Skeletal muscle satellite cell (primary cell): ENCODE data around the gene RHOT2.

ENCODE experiments used
- H3K27me3 ChIP-seq: 2 replicates; pipeline ENCODE4 v1.7.0; 2013; ENCODE audit warnings: low read length; ENCODE audit not compliant: control insufficient read depth, insufficient read depth
- H3K36me3 ChIP-seq: 2 replicates; pipeline ENCODE4 v1.7.0; 2013; ENCODE audit warnings: mild to moderate bottlenecking, control low read depth, low read length; ENCODE audit not compliant: insufficient read depth
- H3K4me1 ChIP-seq: 2 replicates; pipeline ENCODE4 v1.7.0; 2013; ENCODE audit warnings: low read length; ENCODE audit not compliant: control insufficient read depth, insufficient read depth
- H3K4me2 ChIP-seq: 2 replicates; pipeline ENCODE4 v1.7.0; 2013; ENCODE audit warnings: mild to moderate bottlenecking, low read length
- H3K4me3 ChIP-seq: 2 replicates; pipeline ENCODE4 v1.7.0; 2013; ENCODE audit warnings: low read length
- H3K9ac ChIP-seq: 2 replicates; pipeline ENCODE4 v1.7.0; 2013; ENCODE audit warnings: mild to moderate bottlenecking, low read depth, low read length, moderate library complexity
- H3K9me3 ChIP-seq: replicated peaks from 2 replicates; pipeline ENCODE4 v1.7.0; 2013; ENCODE audit warnings: mild to moderate bottlenecking, control low read depth, low read length

RHOT2 gene

DNA sequence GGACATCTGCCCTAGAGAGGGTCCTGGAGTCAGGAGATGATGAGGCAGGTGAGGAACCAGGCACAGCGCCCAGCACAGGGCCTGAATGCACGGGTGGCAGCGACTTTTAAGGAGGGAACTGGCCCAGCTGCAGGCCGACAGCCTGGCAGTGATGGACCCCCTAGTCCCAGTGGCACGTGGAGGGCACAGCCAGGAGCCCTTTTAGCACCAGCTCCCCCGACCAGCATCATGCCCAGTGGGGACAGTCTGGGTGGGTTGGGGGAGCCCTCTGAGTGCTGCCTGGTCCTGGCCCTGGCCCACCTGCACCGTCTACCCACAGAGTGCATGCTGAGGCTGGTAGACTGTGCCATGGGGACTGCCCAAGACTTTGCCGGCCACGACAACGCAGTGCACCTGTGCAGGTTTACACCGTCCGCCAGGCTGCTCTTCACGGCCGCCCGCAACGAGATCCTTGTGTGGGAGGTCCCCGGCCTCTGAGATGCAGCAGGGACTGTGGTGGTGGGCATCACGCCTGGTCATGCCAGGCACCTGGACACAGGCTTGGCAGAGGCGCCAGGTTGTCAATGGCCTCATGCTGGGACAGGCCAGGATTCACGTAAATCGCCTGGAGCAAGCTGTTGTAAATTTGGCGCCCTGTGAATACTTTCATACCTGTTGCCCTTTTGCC lies 686 bp upstream of the RHOT2 start:
- Histone ChIP-seq H3K4me3 (peak overlapping the region; percentile 95), H3K9ac (peak overlapping the region; percentile 97), H3K36me3 (peaks cover 25% of the 10 kb centered on the region)

DNA sequence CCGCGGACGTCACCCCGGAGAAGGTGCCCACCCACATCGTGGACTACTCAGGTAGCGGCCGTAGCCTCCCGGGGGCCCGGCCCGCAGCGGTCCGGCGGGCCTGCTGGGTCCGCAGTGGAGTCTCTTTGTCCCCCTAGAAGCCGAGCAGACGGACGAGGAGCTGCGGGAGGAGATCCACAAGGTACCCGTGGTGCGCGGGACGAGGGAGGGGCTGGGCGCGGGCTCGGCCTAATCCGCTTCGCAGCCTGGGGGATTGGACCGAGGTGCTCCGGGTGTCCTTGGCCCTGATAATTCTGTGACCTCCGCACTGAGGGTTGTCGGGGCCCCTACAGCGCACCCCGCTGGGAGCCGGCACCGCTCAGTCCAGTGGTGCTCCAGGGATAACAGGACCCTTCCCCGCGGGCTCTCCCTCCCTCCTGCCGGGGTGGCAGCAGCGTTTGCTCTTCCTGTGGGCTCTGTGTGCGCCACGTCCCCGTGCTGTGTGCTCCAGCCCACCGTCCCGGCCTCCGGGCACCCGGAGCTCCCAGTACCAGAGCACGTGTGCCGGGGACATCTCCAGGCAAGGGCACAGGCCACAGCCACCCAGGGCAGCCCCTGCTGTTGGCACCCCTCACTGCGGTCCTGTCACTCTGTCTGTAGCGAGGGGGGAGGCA lies 713 bp downstream of the RHOT2 start:
- no peaks in the 10 kb centered on the region for H3K27me3 ChIP-seq
- H3K9me3 ChIP-seq, result no peaks in the 10 kb centered on the region
- H3K4me2 ChIP-seq, result peak overlapping the region; percentile 98
- peaks cover 11% of the 10 kb centered on the region for H3K4me1 ChIP-seq
- peaks cover 37% of the 10 kb centered on the region for H3K36me3 ChIP-seq
- H3K9ac ChIP-seq, result peak overlapping the region; percentile 97
- peak overlapping the region; percentile 95 for H3K4me3 ChIP-seq

More for the DNA sequence above, 686 bp upstream of the RHOT2 start:
- Histone ChIP-seq H3K9me3 (no peaks in the 10 kb centered on the region), H3K4me1 (peaks cover 11% of the 10 kb centered on the region), H3K4me2 (peak overlapping the region; percentile 40), H3K27me3 (no peaks in the 10 kb centered on the region)

DNA sequence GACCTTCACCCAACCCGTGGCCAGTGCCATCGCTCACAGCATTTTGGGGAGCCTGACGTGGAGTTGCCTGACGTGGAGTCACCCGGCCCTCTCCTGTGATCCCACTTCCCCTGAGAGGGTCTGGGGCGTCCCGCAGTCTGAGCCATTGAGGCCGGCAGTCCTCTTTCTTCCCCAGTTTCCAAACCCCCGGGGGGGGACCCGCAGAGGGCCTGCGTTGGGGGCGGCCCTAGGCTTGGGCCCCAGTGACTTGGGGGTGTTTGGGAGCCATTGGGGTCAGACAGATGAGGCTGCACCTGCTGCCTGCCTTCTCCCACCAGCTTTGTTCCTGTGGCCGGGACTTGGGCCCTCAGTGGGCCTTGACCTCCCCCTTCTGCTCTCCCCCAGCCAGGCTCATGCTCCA lies 1.7 kb downstream of the RHOT2 start:
- Histone ChIP-seq H3K4me3 (peak overlapping the region; percentile 95), H3K9me3 (no peaks in the 10 kb centered on the region), H3K4me1 (peaks cover 11% of the 10 kb centered on the region), H3K9ac (peak overlapping the region; percentile 97), H3K4me2 (peak overlapping the region; percentile 98), H3K36me3 (peaks cover 41% of the 10 kb centered on the region), H3K27me3 (no peaks in the 10 kb centered on the region)

DNA sequence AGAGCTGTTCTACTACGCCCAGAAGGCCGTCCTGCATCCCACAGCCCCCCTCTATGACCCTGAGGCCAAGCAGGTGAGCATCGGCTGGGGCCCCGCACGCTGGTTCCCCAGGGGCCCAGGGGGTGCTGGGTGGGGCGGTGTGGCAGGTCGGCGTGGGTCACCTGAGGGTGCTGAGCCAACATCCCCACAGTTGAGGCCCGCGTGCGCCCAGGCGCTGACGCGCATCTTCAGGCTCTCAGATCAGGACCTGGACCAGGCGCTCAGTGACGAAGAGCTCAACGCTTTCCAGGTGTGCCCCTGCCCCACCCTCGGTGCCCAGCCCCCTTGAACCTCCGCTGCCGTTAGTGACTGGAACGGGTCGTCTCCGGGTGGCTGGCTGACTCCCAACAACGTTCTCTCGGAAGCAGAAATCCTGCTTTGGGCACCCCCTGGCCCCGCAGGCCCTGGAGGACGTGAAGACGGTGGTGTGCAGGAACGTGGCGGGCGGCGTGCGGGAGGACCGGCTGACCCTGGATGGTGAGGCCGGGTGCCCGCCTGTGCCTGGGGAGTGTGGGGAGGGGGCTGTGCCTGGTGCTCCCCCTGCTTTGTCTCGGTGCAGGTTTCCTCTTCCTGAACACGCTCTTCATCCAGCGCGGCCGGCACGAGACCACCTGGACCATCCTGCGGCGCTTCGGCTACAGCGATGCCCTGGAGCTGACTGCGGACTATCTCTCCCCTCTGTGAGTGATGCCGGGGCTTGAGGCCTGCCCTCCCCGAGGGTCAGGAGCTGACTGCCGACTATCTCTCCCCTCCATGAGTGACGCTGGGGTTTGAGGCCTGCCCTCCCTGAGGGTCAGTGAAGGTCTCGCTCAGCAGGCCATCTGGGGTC lies 2.8 kb downstream of the RHOT2 start:
- no peaks in the 10 kb centered on the region for H3K27me3 ChIP-seq
- H3K4me1 ChIP-seq, result peaks cover 15% of the 10 kb centered on the region
- peaks cover 41% of the 10 kb centered on the region for H3K36me3 ChIP-seq
- H3K9ac ChIP-seq, result no peak overlapping the region
- no peaks in the 10 kb centered on the region for H3K9me3 ChIP-seq
- H3K4me2 ChIP-seq, result no peak overlapping the region
- H3K4me3 ChIP-seq, result no peak overlapping the region

DNA sequence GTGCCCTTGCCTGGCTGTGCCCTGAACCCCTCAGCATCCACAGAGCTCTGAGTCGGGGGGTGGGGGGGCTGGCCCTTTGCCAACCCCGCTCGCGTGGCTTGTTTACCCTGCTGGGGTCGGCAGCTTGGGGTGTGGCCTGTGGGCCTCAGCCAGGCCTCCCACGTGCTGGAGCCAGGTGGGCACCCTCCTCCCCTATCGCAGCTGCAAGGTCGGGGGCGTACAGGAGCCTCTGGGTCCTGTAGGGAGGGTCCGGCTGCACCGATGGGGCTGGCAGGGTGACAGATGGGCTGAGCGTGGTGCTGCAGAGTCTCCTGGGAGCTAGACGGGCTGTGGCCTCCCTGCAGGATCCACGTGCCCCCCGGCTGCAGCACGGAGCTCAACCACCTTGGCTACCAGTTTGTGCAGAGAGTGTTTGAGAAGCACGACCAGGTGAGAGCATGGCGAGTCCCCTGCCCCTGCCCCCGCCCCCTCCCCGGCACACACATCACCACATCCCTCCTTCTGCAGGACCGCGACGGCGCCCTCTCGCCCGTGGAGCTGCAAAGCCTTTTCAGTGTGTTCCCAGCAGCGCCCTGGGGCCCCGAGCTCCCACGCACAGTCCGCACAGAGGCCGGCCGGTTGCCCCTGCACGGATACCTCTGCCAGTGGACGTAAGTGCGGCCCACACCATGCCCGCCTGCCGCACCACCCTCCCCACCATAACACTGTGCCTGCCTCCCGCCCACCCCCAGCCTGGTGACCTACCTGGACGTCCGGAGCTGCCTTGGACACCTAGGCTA lies 3.6 kb downstream of the RHOT2 start:
- no peak overlapping the region for H3K4me2 ChIP-seq
- no peak overlapping the region for H3K4me3 ChIP-seq
- peaks cover 15% of the 10 kb centered on the region for H3K4me1 ChIP-seq
- H3K9me3 ChIP-seq, result no peaks in the 10 kb centered on the region
- H3K27me3 ChIP-seq, result no peaks in the 10 kb centered on the region
- H3K9ac ChIP-seq, result no peak overlapping the region
- H3K36me3 ChIP-seq, result peaks cover 41% of the 10 kb centered on the region

DNA sequence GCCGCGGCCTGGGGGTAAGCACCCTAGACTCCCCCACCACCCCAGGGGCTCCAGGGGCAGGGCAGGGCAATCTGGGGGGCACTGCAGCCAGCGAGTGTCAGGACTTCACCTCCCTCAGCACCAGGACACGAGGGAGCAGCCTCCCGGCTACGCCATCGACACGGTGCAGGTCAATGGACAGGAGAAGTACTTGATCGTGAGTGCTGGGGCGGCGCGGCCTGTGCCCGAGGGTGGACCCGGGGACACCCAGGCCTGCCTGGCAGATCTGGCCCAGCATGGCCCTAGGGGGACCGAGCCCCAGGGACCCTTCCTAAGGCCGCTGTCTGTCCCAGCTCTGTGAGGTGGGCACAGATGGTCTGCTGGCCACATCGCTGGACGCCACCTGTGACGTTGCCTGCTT lies 4.4 kb downstream of the RHOT2 start:
- no peak overlapping the region for H3K9ac ChIP-seq
- H3K4me2 ChIP-seq, result no peak overlapping the region
- no peaks in the 10 kb centered on the region for H3K9me3 ChIP-seq
- peaks cover 41% of the 10 kb centered on the region for H3K36me3 ChIP-seq
- no peaks in the 10 kb centered on the region for H3K27me3 ChIP-seq
- H3K4me3 ChIP-seq, result no peak overlapping the region
- peaks cover 15% of the 10 kb centered on the region for H3K4me1 ChIP-seq

DNA sequence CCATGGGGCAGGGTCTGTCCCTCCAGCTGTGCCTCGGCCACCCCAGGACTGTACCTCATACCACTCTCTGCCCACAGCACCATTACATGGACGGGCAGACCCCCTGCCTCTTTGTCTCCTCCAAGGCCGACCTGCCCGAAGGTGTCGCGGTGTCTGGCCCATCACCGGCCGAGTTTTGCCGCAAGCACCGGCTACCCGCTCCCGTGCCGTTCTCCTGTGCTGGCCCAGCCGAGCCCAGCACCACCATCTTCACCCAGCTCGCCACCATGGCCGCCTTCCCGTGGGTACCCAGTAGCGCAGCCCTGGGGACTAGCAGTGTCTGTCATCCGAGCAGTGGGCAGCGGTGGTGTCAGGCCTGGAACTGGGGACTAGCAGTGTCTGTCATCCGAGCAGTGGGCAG lies 4.9 kb downstream of the RHOT2 start:
- peaks cover 41% of the 10 kb centered on the region for H3K36me3 ChIP-seq
- H3K9me3 ChIP-seq, result no peaks in the 10 kb centered on the region
- H3K9ac ChIP-seq, result no peak overlapping the region
- no peak overlapping the region for H3K4me2 ChIP-seq
- no peak overlapping the region for H3K4me3 ChIP-seq
- H3K4me1 ChIP-seq, result peaks cover 12% of the 10 kb centered on the region
- no peaks in the 10 kb centered on the region for H3K27me3 ChIP-seq

DNA sequence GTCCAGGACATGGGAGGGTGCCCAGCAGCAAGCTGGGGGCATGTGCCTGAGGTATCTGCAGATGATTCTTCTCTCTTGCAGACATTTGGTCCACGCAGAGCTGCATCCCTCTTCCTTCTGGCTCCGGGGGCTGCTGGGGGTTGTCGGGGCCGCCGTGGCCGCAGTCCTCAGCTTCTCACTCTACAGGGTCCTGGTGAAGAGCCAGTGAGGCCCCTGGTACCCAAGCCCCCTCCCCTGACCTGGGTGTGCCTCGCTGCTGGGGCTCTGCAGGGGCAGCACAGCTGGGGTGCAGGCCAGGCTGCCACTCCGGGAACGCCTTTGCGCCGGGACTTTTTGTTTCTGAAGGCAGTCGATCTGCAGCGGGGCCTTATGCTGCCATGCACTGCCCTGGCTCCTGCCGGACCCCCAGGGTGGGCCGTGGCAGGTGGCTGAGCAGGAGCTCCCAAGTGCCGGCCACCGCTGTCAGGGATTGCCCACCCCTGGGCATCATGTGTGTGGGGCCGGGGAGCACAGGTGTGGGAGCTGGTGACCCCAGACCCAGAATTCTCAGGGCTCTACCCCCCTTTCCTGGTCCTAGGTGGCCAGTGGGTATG lies 5.6 kb downstream of the RHOT2 start:
- H3K9me3 ChIP-seq, result no peaks in the 10 kb centered on the region
- no peak overlapping the region for H3K4me3 ChIP-seq
- H3K4me1 ChIP-seq, result peaks cover 12% of the 10 kb centered on the region
- no peak overlapping the region for H3K4me2 ChIP-seq
- no peaks in the 10 kb centered on the region for H3K27me3 ChIP-seq
- no peak overlapping the region for H3K9ac ChIP-seq
- peaks cover 41% of the 10 kb centered on the region for H3K36me3 ChIP-seq

DNA sequence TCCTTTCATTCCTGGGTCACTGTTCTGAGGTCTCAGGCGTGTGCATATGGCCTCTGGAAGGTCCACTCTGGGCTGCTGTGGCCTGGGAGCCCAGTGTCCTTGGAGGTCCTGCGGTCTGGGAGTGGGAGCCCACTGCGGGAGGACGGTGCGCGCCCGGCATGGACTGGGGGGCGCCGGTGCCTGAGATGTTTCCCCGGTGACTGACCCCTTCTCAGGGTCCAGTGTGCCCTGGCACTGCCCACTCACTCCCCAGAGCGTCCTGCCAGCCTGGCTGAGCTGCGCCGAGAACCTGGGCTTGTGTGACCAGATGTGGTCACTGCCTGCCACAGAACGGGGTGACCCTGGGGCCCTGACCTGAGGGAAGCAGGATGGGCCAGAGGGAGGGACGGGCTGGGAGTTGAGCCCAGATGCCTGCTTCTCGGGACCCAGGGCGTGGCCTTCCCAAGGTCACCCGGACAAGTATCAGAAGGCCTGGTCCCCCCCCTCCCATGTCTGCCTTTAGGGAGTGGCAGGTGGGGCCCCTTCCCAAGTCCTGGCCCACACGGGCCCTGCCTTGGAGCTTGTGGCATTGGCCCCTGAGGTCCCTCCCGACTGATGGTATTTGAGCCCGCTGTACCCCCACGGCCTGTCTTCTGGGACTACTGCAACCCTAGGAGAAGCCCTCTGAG lies 6.4 kb downstream of the RHOT2 start:
- peaks cover 6% of the 10 kb centered on the region for H3K4me1 ChIP-seq
- H3K36me3 ChIP-seq, result peaks cover 39% of the 10 kb centered on the region
- no peaks in the 10 kb centered on the region for H3K9me3 ChIP-seq
- no peak overlapping the region for H3K9ac ChIP-seq
- no peaks in the 10 kb centered on the region for H3K27me3 ChIP-seq
- H3K4me3 ChIP-seq, result no peak overlapping the region
- H3K4me2 ChIP-seq, result no peak overlapping the region

DNA sequence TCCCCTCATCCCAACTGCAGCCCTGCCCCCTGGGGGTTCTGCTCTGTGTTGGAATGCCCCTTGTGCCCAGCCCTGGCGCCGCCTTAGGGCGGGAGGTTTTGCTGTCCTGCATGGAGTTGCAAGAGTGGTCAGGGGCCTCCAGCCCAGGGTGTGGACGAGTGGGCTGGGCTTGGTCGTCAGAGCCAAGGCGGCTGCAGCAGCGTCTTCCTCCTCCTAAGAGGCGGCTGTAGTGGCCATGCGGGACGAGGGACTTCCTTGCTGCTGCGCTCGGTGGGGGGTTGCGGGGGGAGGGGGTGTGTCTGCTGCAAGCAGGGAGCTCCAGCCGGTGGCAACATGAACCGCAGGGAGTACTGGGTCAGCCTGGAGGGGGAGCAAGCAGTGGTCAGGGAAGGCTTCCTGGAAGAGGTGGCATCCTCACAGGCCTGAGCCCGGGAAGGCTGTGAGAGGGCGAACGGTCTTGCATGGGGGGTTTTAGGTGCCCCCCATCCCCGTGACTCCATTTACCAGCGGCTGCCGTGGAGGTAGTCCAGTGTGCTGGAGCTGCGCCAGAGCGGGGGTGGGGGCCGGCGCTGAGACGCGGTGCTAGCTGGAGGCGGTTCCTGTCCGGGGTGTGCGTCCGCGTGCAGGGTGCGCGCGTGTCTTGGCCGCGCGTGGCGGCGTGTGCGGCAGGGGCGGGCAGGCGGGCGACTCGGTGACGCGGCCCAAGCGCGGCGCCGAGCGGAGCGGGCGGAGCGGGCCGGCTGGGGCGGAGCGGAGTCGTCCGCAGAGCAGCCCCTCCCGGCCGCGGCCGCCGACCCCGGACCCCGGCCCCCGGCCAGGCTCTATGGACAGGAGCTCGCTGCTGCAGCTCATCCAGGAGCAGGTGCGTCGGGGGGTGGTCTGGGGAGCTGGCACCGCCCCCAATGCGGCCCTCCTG lies 7.3 kb downstream of the RHOT2 start, which contains the start of gene RHBDL1:
Gene RHBDL1, plus strand, starts transcription at position 704 of the 916 bp plus-strand sequence. Its CDS starts 120 bp downstream, at position 824.
- H3K9ac ChIP-seq, result no peak within 1 kb of the TSS
- H3K4me2 ChIP-seq, result peak within 1 kb of the TSS; percentile 76
- H3K4me3 ChIP-seq, result peak within 1 kb of the TSS; percentile 59

More for the DNA sequence above, 7.3 kb downstream of the RHOT2 start, which contains the start of gene RHBDL1:
- Histone ChIP-seq H3K27me3 (no peaks in the 10 kb centered on the region), H3K36me3 (peaks cover 30% of the 10 kb centered on the region), H3K4me1 (peaks cover 7% of the 10 kb centered on the region), H3K9me3 (no peaks in the 10 kb centered on the region)
